Caki2 (cell line): ENCODE data around the gene FAM32A. TPM values are rescaled to one million over a fixed set of nuclear protein-coding genes. Genes with fewer than 3 reads are reported as not detected.

ENCODE experiments used
- DNase-seq: peaks from one replicate; pipeline ENCODE4 v3.0.0-alpha.2; 2015; ENCODE audit warnings: low read depth
- in situ Hi-C: cut with HindIII; loops from 2 replicates; pipeline ENCODE4 v1.10.0; 2016; ENCODE audit warnings: low sequenced_read_pairs, low pct_unique_long_range_greater_than_20kb, mixed read lengths
- total RNA-seq: library from RNA; depleted of rRNA; stranded (reverse); fragments of >200 nt; shearing (Covaris generic); gene quantifications from 2 replicates; pipeline ENCODE4 v1.2.3, GENCODE V29; 2014; ENCODE audit warnings: low replicate concordance

Gene FAM32A
- total RNA-seq, 1 experiment from 2014 or later = 164 TPM

DNA sequence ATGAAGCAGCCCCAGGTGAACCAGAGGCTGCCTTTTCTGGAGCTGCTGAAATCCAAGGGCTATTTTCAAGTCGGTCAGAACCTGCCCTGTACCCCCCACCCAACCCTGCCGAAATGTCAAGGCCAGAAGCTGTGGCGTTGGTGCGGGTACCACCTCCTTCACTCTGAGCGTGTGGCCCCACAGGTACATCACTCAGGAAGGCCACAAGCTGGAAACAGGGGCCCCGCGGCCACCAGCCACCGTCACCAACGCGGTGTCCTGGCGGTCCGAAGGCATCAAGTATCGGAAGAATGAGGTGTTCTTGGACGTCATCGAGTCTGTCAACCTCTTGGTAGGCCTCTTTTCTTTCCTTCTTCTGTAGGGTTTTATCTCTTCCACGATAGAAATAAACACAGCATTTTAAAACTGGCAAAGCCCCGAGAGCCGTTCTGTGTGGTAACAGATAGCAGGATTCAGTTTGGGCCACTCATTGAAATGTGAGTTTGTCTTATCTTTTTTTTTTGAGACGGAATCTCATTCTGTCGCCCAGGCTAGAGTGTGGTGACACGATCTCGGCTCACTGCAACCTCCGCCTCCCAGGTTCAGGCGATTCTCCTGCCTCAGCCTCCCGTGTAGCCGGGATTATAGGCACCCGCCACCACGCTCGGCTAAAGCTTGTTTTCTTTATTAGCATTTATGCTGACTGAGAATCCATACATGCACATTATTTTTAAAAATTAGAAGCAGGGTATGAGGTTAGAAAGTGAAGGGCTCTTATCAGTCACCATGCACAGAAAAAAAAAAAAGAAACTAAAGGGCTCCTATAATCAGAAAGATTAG is 23.8 kb downstream of the FAM32A start:
- in situ Hi-C loops = loop anchor here (25.0 kb wide), 1 partner anchor 153 kb away; no protein-coding TSS in a partner anchor
- no peak for DNase-seq

DNA sequence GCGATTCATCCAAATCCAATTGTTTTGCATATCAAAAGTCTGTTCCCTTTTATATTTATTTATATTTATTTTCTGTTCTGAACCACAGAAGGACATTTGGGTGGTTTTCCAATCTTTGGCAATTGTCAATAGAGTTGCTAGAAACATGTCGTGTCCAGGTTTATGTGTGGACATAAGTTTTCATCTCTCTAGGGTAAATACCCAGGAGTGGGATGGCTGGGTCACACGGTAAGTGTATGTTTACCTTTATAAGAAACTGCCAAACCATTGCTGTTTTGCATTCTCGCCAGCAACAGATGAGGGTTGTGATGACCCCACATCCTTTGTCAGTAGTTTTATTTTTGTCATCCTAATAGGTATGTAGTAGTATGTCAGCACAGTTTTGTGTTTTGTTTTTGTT is 25.0 kb downstream of the FAM32A start:
- DNase-seq = no peak
- in situ Hi-C loops = loop anchor here (25.0 kb wide), 1 partner anchor 152 kb away; no protein-coding TSS in a partner anchor

DNA sequence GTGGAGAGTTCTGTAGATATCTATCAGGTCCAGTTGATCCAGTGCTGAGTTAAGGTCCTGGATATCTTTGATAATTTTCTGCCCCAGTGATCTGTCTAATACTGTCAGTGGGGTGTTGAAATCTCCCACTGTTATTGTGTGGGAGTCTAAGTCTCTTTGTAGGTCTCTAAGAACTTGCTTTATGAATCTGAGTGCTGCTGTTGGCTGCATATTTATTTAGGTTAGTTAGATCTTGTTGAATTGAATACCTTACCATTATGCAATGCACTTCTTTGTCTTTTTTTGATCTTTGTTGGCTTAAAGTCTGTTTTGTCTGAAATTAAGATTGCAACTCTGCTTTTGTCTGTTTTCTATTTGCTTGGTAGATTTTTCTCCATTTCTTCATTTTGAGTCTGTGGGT is 27.9 kb downstream of the FAM32A start:
- in situ Hi-C loops = loop anchor here (25.0 kb wide), 1 partner anchor 149 kb away; no protein-coding TSS in a partner anchor
- no peak for DNase-seq

DNA sequence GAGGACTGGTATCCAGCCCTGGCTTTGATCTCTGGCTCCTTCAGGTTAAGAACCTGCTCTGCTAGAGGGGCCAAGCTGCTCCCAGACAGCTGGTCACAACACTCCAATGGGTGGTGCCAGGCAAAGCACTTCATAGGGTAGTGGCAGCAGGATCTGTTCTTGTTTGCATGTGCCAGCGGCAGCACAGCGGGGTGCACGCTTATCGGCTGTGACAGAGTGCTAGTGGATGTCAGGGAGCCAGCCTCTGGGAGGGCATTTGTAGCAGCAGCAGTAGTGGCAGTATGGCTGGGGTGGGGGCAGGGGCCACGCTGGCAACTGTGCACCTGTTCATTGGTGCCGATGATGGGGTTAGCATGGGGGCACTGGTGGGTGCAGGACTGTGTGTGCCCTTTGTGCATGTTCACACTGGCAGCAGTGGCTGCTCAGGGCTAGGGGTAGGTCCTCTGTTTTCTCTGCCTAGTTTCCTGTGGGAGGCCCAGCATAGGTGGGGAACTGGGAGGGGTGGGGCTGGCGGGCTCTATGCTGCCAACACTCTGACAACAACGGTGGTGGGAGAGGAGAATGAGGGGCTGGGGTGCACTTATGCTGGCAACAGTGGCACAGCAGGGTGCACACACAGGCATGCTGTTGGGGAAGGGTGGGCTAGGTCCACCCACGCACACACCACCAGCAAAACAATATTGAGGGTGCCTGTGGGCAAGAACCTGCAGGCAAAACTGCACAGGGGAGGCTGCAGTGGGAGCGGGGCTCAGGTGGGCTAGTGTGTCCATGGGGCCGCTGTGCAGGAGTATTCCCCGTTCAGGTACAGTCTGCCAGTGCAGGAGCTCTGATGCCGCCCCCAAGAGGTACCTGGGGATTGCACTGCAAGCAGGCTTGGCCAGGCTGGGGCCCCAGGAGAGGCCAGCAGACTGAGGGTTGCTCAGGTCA is 31.8 kb downstream of the FAM32A start:
- in situ Hi-C loops = loop anchor here (25.0 kb wide), 1 partner anchor 145 kb away; no protein-coding TSS in a partner anchor
- DNase-seq = no peak

- in situ Hi-C loops = loop anchor here (25.0 kb wide), 1 partner anchor 144 kb away; no protein-coding TSS in a partner anchor
- no peak for DNase-seq
Observed at GRCh38 chr19:16217716-16218451, 32.7 kb downstream of the FAM32A start.

DNA sequence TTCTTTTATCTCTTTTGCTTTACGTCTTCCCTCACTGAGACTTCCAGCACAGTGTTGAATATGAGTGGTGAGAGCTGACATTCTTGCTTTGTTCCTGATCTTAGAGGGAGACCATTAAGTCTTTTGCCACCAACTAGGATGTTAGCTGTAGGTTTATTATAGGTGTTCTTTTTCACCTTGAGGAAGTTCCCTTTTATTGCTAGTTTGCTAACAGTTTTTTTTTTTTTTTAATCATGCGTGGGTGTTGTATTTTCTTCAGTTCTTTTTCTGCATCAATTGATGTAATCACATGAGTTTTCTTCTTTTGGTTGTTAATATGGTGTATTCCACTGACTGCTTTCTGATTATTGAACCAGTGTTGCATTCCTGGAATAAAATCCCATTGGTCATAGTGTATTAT is 33.6 kb downstream of the FAM32A start:
- in situ Hi-C loops = loop anchor here (25.0 kb wide), 1 partner anchor 143 kb away; no protein-coding TSS in a partner anchor
- DNase-seq = no peak

DNA sequence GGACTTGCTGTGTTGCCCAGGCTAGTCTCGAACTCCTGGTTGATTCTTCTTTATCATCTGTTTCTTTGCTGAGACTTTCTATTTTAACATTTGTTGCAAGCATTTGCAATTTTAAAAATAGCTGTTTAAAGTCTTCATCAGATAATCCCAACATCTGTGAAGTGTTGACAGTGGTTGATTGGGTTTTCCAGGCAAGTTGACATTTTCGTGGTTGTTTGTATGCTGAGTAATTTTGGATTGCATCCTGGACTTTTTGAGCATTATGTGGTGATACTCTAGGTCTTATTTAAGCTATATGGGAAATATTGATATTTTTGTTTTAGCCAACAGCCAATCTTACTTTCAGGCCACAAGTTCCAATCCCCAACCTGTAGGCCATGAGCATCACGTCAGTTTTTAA is 37.6 kb downstream of the FAM32A start:
- DNase-seq = no peak
- in situ Hi-C loops = loop anchor here (25.0 kb wide), 1 partner anchor 139 kb away; no protein-coding TSS in a partner anchor

DNA sequence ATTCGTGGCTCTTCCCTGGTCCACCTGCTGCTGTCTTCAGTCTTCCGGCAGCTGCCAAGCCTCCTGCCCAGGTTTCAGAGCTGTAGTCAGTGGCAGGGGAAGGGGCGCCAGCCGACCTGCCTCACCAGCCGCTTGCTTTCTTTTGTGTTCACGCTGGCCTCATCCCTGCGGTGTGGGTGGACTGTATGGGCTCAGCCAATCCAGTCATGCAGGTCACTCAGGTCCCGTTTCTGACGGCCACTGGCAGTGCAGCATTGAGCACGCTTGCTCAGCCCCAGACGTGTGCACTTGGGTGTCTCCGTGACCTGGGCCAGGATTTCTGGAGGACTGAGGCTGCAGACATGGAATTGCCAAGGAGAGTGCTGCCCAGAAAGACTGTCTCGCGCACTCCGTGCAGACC is 38.5 kb downstream of the FAM32A start:
- DNase-seq = no peak
- in situ Hi-C loops = loop anchor here (25.0 kb wide), 1 partner anchor 139 kb away; no protein-coding TSS in a partner anchor

DNA sequence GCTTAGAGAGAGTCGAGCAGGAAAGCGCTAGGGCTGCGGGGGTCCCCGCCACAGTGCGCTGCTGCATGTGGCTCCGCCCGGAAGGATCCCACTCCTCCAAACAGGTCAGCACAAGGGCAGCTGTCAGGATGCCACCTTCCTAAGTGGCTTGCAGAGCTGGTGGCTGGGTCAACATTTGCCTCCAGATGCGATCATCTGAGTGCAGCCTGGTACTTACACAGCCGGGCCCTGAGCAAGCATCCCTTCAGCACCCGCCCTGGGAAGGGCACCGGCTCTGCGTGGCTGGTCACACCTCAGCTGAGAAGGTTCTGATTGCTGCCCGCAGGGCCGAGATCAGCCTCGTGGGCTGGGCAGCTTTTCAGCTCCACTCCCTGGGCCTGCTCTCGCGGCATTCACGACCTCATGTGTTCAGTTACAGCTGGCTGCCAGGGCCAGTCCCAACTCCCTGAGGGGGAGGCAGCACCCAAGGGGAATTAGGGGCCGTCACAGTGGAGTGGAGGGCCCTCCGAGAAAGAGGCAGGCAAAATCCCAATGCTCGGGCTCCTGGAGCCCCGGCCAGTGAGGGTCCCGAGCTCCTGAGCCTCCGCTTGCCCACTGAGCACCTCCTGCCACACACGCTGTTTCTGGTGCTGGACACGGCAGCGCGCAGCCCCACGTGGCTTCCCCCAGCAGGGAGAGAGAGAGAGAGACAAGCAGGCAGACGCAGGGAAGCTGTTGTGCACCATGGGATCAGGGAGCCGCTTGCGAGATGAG is 39.3 kb downstream of the FAM32A start:
- no peak for DNase-seq
- in situ Hi-C loops = loop anchor here (25.0 kb wide), 1 partner anchor 138 kb away; no protein-coding TSS in a partner anchor

- DNase-seq = no peak
- in situ Hi-C loops = no loop called here
Observed at GRCh38 chr19:16225279-16226183, 40.3 kb downstream of the FAM32A start.

- in situ Hi-C loops = no loop called here
- no peak for DNase-seq
Observed at GRCh38 chr19:16226184-16226591, 41.0 kb downstream of the FAM32A start.

DNA sequence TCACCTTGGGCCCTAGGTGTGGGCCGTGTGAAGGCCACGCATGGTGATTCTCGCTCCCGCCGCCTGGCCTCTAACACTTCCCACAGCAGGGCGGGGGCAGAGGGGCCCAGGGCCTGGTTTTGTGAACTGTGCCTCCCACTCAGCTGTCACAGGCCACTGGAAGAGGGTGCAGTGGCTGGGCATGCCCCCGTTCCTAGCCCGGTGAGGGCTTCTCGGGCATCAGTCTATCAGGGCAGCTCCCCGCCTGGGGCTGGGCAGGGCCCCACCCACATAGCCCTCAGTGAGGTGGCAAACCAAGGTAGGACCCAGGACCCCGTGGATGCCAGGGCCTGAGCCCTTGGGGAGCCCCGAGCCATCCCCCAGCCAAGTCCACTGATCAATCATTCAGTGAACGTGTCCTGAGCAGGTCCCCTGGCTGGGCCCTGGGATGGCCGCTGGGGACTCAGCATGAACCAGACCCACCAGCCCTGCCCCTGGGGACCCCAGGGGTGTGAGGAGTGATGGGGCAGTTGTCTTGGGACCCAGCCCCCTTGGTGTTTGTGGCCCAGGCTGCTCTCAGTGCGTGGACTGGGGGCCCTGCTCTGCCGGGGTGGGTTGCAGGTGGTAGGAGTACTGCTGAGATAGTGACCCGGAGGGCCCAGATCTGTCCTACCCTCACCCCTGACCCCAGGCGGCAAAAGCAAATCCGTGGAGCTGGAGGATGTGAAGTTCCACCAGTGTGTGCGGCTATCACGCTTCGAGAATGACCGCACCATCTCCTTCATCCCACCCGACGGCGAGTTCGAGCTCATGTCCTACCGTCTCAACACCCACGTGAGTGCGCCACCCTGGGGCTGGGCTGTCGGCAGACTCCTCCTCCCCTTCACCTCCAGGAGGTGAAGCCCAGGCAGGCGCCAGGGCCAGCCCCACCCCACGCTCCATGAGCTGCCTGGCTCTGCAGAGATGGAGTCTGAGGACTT is 41.9 kb downstream of the FAM32A start:
- in situ Hi-C loops = no loop called here
- DNase-seq = no peak

DNA sequence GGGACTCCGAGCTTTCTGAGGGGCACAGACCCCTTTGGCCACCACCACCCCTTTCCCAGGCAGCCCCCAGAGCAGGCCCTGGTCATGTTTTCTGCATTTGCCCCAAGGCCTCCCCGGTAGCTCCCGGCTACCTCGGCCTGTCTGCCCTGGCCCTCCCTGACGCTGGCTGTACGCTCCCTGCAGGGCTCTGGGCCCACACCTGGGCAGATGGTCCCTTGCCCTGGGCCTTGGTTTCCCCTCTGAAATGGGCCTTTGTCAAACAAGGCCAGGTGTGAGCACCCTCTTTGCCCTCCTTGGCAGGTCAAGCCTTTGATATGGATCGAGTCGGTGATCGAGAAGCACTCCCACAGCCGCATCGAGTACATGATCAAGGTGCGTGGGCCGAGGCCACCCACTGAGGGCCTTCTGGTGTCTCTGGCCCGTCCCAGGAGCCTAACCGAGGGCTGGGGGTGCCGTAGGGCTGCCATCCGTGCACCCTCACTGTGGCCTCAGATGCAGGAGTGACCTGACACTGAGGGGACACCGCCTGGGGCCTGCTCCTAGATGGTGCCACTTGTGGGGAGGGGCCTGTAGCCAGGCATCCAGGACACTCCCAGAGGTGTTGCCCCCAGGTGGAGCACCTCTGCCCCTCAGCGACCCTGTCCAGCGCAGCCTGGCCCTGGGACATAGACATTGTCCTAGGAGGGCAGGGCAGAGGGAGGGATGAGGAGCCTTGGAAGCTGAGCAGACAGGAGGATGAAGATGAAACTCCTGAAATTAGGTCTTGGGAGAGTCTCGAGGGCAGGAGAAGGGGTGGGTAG is 42.8 kb downstream of the FAM32A start:
- in situ Hi-C loops = no loop called here
- DNase-seq = no peak

GRCh38 chr19:16228637-16229321 is 43.6 kb downstream of the FAM32A start:
- DNase-seq = no peak

More at GRCh38 chr19:16228637-16229321, 43.6 kb downstream of the FAM32A start:
- in situ Hi-C loops = no loop called here
